Osteoblast (primary cell): Measurements from ENCODE around the gene SNX1. TPM values are rescaled to one million over a fixed set of nuclear protein-coding genes. Genes with fewer than 3 reads are reported as not detected.

Experiments
- DNase-seq: peaks from one replicate; pipeline ENCODE4 v3.0.0; 2011; ENCODE audit warnings: low spot score, mixed read lengths; ENCODE audit not compliant: insufficient read length; ENCODE audit errors: missing footprints
- H2AFZ ChIP-seq: 2 replicates; pipeline ENCODE4 v1.6.0; 2011; ENCODE audit warnings: mild to moderate bottlenecking, low read length
- H3K27ac ChIP-seq: 2 replicates; pipeline ENCODE4 v1.5.1; 2011; ENCODE audit warnings: mild to moderate bottlenecking, low read depth, low read length, moderate library complexity
- H3K27me3 ChIP-seq: 2 replicates; pipeline ENCODE4 v1.6.0; 2012; ENCODE audit warnings: mild to moderate bottlenecking, control low read depth, inconsistent platforms, low read length, moderate library complexity; ENCODE audit not compliant: insufficient read depth
- H3K36me3 ChIP-seq: 2 replicates; pipeline ENCODE4 v1.5.1; 2011; ENCODE audit warnings: mild to moderate bottlenecking, low read length, control low read depth, moderate library complexity; ENCODE audit not compliant: insufficient read depth
- H3K4me1 ChIP-seq: 2 replicates; pipeline ENCODE4 v1.5.1; 2011; ENCODE audit warnings: mild to moderate bottlenecking, low read length, control low read depth, moderate library complexity; ENCODE audit not compliant: insufficient read depth
- H3K4me2 ChIP-seq: 2 replicates; pipeline ENCODE4 v1.6.0; 2011; ENCODE audit warnings: mild to moderate bottlenecking, low read length; ENCODE audit not compliant: insufficient read depth
- H3K4me3 ChIP-seq: fragments of 200-600 bp; sonication (generic); 3 replicates; pipeline ENCODE4 v1.5.1; 2012; ENCODE audit warnings: mild to moderate bottlenecking, low read length, inconsistent platforms; ENCODE audit not compliant: insufficient read depth
- H3K79me2 ChIP-seq: 2 replicates; pipeline ENCODE4 v1.6.0; 2012; ENCODE audit warnings: mild to moderate bottlenecking, low read length, control low read depth, inconsistent platforms; ENCODE audit not compliant: insufficient read depth
- H3K9me3 ChIP-seq: 2 replicates; pipeline ENCODE4 v1.5.1; 2011; ENCODE audit warnings: low read depth, low read length, control low read depth
- H4K20me1 ChIP-seq: 2 replicates; pipeline ENCODE4 v1.6.0; 2012; ENCODE audit warnings: mild to moderate bottlenecking, low read length, control low read depth; ENCODE audit not compliant: insufficient read depth
- total RNA-seq: library from RNA; depleted of rRNA; stranded (reverse); fragments of >200 nt; gene quantifications from 2 replicates; pipeline ENCODE4 v1.2.3, GENCODE V29; 2012
- TF ChIP-seq, protein P1 (sequence below): IDR thresholded peaks from 2 replicates; pipeline ENCODE4 v1.5.1; 2011; ENCODE audit warnings: mild to moderate bottlenecking, low read depth, low read length, moderate library complexity; ENCODE audit errors: extremely low read depth

Gene SNX1
- total RNA-seq, 1 donor: 51.0 TPM

DNA sequence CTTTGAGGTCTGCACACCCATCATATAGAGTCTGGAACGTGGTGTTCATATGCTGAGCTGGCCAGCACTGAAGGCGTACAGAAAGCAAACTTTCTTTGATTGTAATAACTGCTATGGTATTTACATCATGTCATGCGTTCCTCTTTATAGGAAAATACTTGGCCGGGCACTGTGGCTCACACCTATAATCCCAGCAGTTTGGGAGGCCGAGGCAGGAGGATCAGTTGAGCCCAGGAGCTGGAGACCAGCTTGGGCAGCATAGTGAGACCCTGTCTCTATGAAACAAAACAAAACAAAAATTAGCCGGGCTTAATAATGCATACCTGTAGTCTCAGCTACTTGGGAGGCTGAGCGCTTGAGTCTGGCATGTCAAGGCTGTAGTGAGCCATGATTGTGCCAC lies 52.4 kb downstream of the SNX1 start:
- Histone ChIP-seq H3K9me3 (no peaks in the 10 kb centered on the region), H3K79me2 (no peaks in the 10 kb centered on the region), H3K27ac (no peak overlapping the region), H2AFZ (no peak overlapping the region), H3K4me1 (peaks cover 3% of the 10 kb centered on the region), H4K20me1 (peaks cover 5% of the 10 kb centered on the region), H3K4me3 (no peak overlapping the region), H3K4me2 (no peak overlapping the region), H3K36me3 (peaks cover 15% of the 10 kb centered on the region), H3K27me3 (peaks cover 19% of the 10 kb centered on the region)
- TF ChIP-seq, protein P1, sequence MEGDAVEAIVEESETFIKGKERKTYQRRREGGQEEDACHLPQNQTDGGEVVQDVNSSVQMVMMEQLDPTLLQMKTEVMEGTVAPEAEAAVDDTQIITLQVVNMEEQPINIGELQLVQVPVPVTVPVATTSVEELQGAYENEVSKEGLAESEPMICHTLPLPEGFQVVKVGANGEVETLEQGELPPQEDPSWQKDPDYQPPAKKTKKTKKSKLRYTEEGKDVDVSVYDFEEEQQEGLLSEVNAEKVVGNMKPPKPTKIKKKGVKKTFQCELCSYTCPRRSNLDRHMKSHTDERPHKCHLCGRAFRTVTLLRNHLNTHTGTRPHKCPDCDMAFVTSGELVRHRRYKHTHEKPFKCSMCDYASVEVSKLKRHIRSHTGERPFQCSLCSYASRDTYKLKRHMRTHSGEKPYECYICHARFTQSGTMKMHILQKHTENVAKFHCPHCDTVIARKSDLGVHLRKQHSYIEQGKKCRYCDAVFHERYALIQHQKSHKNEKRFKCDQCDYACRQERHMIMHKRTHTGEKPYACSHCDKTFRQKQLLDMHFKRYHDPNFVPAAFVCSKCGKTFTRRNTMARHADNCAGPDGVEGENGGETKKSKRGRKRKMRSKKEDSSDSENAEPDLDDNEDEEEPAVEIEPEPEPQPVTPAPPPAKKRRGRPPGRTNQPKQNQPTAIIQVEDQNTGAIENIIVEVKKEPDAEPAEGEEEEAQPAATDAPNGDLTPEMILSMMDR: no peak
- DNase-seq: no peak

DNA sequence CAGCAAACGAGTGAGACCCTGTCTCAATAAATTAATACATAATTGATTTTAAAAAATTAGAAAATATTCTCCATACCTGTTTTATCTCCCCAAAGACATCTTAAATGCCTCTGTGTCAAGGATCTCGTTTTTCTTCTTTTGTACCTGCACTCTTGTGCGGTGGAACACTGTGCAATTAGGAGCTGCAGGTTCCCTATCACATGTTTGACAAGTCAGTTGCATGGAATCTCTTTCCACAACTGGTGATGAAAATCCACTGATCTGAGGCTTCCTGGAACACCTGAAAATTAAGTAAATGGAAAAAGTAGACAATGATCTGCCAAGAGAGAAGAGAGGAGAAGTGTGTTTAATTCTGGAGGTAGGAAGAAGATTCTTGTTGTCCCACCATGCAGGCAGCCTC lies 52.8 kb downstream of the SNX1 start:
- Histone ChIP-seq H3K4me2 (no peak overlapping the region), H2AFZ (no peak overlapping the region), H3K4me3 (no peak overlapping the region), H3K36me3 (peaks cover 12% of the 10 kb centered on the region), H4K20me1 (peaks cover 5% of the 10 kb centered on the region), H3K27ac (no peak overlapping the region), H3K79me2 (no peaks in the 10 kb centered on the region), H3K4me1 (peaks cover 3% of the 10 kb centered on the region), H3K9me3 (no peaks in the 10 kb centered on the region), H3K27me3 (peaks cover 21% of the 10 kb centered on the region)
- TF ChIP-seq, protein P1: no peak
- DNase-seq: no peak

DNA sequence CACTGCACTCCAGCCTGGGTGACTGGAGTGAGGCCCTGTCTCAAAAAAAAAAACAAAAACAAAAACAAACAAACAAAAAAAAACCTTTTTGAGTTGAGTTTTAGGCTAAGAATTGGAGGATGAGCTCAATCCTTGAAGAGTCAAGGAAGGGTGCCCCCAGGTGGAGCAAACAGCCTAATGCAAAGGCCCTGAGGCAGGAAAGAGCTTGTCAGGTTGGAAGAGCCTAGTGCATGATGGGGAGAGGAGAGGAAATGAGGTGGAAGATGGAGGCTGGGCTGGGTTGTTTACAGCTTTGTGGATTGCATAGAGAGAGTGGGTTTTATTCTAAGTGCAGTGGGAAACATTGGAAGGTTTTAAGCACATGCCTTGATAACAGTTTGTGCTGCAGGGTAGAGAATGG lies 53.6 kb downstream of the SNX1 start:
- H3K4me2 ChIP-seq: no peak overlapping the region
- H2AFZ ChIP-seq: no peak overlapping the region
- DNase-seq: no peak
- peaks cover 12% of the 10 kb centered on the region for H4K20me1 ChIP-seq
- H3K79me2 ChIP-seq: no peaks in the 10 kb centered on the region
- H3K4me1 ChIP-seq: peaks cover 3% of the 10 kb centered on the region
- H3K36me3 ChIP-seq: peaks cover 11% of the 10 kb centered on the region
- H3K27me3 ChIP-seq: peaks cover 21% of the 10 kb centered on the region
- TF ChIP-seq, protein P1: peak; percentile 21
- H3K9me3 ChIP-seq: no peaks in the 10 kb centered on the region
- no peak overlapping the region for H3K4me3 ChIP-seq
- no peak overlapping the region for H3K27ac ChIP-seq

DNA sequence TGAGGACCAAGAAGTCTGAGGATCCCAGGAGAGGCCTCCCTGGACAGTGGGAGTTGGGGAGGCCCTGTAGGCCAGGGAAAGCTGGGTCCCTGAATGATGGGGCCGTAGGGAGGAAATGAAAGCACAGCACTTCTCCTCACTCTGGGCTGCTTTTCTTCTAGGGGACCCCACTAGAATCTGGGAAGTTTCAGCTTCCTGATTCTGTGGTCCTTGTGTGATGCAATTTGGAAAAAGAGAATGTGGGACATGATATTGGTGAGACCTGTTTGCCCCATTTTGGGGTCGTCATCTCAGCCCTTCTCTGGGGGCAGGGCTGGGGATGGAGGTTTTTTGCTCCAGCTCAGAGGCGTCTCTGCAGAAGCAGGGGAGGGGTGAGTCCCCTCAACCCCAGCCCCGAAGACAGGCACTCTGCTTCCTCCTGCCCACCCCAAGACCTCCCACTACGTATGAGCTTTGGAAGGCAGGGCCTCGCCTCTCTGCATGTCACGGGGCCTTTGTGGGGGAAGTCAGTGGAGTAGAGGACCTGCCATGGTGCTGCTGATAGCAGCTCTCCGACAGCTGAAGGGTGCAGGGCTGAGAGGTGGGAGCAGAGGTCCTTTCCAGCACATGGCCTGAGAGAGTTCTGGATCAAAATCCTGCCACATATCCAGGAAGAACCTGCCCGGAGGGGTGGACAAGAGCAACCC lies 54.3 kb downstream of the SNX1 start:
- Histone ChIP-seq H2AFZ (no peak overlapping the region), H3K27me3 (peaks cover 21% of the 10 kb centered on the region), H3K4me1 (peaks cover 3% of the 10 kb centered on the region), H3K36me3 (peaks cover 6% of the 10 kb centered on the region), H3K4me2 (no peak overlapping the region), H3K79me2 (no peaks in the 10 kb centered on the region), H3K27ac (no peak overlapping the region), H4K20me1 (peaks cover 12% of the 10 kb centered on the region), H3K4me3 (no peak overlapping the region), H3K9me3 (no peaks in the 10 kb centered on the region)
- peak; percentile 85 for DNase-seq
- TF ChIP-seq, protein P1: no peak
